AG10803 (cell line): Measurements from ENCODE around the gene TWSG1.
"Not testable (repeated sequence)": the region's sequence is repeated elsewhere in the genome, so short reads cannot be mapped to it uniquely, and the experiment has no call there.

Source experiments
- DNase-seq: peaks from one replicate; pipeline ENCODE4 v3.0.0; 2010; ENCODE audit warnings: low read depth
- H3K4me3 ChIP-seq: 2 replicates; pipeline ENCODE4 v1.5.1; 2011; ENCODE audit warnings: mild to moderate bottlenecking, low read length, control low read depth
- CTCF ChIP-seq: conservative IDR thresholded peaks from 2 replicates; pipeline ENCODE4 v1.5.1; 2011; ENCODE audit warnings: mild to moderate bottlenecking, low read length, control low read depth, inconsistent platforms

Gene TWSG1

GRCh38 chr18:9401176-9401575, 66.6 kb downstream of the TWSG1 start:
- no peak for TF ChIP-seq CTCF
- no peak for DNase-seq
- H3K4me3 ChIP-seq: no peak overlapping the region

DNA sequence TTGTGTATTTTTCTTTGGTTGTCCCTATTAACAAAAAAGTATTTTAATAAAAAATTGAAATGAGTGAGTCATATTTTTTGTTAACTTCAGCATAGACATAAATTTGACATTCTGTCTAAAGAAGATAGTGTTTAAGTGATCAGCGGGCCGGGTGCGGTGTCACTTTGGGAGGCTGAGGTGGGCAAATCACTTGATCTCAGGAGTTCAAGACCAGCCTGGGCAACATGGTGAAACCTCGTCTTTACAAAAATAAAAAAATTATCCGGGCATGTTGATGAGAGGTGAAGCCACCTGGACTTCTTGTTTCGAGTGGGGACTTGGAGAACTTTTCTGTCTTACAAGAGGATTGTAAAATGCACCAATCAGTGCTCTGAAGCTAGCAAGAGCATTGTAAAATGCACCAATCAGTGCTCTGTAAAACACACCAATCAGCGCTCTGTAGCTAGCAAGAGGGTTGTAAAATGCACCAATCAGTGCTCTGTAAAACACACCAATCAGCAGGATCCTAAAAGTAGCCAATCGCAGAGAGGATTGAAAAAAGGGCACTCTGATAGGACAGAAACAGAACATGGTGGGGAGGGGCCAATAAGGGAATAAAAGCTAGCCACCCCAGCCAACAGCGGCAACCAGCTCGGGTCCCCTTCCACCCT, 67.9 kb downstream of the TWSG1 start:
- DNase-seq: not testable (repeated sequence)

DNA sequence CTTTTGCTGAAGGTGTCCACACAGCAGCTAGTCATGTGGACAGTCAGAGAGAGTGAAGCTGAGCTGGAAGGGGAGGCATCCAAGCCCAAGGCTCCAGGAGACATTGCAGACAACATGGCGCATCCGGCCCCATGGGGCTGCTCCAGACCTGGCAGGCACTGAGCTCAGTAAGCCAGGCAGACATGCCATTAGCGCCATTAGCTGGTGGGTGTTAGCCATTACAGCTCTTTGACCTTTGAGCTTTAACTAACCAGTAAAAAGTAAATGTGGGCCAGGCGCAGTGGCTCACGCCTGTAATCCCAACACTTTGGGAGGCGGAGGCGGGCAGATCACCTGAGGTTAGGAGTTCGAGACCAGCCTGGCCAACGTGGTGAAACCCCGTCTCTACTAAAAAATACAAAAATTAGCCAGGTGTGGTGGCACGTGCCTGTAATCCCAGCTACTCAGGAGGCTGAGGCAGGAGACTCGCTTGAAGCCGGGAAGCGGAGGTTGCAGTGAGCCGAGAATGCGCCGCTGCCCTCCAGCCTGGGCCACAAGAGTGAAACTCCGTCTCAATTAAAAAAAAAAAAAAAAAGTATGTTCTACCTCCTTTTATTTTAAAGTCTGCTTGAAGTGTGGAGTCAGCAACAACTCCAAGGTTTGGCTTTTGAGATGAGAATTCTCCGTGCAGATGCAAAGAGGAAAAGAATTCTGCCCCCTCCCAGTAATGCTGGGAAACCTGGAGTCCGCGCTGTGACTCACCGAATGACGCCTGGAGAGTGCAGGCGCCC, 69.4 kb downstream of the TWSG1 start:
- no peak for TF ChIP-seq CTCF
- DNase-seq: no peak
- no peak overlapping the region for H3K4me3 ChIP-seq

More for the DNA sequence above, 67.9 kb downstream of the TWSG1 start:
- not testable (repeated sequence) for H3K4me3 ChIP-seq

GRCh38 chr18:9404565-9405060, 70.0 kb downstream of the TWSG1 start:
- H3K4me3 ChIP-seq: no peak overlapping the region
- no peak for TF ChIP-seq CTCF
- no peak for DNase-seq

DNA sequence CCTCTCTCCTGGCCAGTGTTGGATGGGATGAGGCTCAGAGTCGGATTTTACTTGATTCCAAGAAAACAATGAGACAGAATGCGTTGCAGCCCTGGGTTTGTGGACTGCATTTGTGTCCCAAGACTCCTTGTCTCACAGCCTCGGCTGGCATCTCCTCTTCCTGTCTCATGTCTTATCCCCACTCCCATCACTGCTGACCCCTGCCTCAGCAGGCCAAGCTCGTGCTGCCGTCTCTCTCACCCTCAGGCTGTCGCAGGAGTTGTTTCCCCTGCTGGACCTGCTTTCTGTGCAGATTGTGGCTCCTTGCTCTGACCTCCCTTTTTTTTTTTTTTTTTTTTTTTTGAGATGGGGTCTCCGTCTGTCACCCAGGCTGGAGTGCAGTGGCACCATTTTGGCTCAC, 70.6 kb downstream of the TWSG1 start:
- no peak overlapping the region for H3K4me3 ChIP-seq
- TF ChIP-seq CTCF: no peak
- DNase-seq: no peak

DNA sequence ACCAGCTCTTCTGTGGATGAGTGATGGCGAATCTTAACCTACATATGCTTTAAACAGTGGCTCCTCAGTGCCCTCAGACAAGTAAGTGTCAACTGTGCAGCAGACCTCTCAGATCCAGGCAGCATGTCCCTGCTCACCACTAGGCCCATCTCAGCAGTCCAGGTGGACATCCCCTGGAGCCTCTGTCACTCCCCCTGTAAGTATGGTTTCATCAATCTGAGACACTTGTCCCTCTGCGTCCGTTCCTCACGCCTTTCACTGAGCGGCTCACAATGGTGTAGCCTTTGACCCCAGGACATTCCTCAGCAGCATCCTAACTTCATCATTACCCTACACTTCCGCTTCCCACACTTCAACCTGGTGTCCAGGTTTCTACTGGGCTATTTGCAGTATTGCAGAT, 71.4 kb downstream of the TWSG1 start:
- DNase-seq: no peak
- TF ChIP-seq CTCF: no peak
- H3K4me3 ChIP-seq: no peak overlapping the region

DNA sequence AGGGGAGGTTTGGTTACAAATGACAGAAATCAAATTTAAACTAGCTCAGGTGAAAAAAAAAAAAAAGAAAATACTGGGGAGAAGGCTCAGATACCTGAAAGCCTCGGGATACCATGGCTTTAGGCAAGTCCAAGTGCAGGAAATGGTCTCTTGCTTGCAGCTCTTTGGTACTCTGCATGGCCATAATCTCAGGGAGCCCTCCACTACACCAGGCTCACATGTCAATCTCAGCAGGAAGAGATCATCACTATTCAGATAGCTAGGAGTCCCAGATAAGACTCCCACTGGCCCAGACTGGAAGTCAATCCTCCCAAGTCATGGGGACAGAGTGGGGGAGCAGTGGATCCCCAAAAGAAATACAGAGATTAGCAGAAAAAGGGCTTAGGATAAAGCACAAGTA, 75.9 kb downstream of the TWSG1 start:
- DNase-seq: no peak
- no peak overlapping the region for H3K4me3 ChIP-seq
- TF ChIP-seq CTCF: no peak
